Posterior cingulate gyrus (tissue), 11 donors: ENCODE measurements around the gene STK25.
"Not testable (repeated sequence)": the region's sequence is repeated elsewhere in the genome, so short reads cannot be mapped to it uniquely, and the experiment has no call there.

Experiments
- DNase-seq, 10 donors: peaks; one replicate each; pipeline versions ENCODE4 v3.0.0 to v3.0.0-alpha.2; 2020 to 2021; ENCODE audit warnings: mixed read lengths in 3 of 10
- intact Hi-C: fragments of 100-400 bp; cut with DNase I; formaldehyde crosslinking; loops from one replicate; pipeline ENCODE4 v1.15.1; 2023

STK25 gene

GRCh38 chr2:241540771-241541561 lies 32.6 kb upstream of the STK25 start:
- peak in 7 of 10 donors; percentile 39 to 96 (median 74) for DNase-seq
- intact Hi-C loops: no loop called here

GRCh38 chr2:241540401-241540770 lies 32.0 kb upstream of the STK25 start:
- intact Hi-C loops: no loop called here
- DNase-seq: peak in 3 of 10 donors; percentile 67 to 75 (median 72)

DNA sequence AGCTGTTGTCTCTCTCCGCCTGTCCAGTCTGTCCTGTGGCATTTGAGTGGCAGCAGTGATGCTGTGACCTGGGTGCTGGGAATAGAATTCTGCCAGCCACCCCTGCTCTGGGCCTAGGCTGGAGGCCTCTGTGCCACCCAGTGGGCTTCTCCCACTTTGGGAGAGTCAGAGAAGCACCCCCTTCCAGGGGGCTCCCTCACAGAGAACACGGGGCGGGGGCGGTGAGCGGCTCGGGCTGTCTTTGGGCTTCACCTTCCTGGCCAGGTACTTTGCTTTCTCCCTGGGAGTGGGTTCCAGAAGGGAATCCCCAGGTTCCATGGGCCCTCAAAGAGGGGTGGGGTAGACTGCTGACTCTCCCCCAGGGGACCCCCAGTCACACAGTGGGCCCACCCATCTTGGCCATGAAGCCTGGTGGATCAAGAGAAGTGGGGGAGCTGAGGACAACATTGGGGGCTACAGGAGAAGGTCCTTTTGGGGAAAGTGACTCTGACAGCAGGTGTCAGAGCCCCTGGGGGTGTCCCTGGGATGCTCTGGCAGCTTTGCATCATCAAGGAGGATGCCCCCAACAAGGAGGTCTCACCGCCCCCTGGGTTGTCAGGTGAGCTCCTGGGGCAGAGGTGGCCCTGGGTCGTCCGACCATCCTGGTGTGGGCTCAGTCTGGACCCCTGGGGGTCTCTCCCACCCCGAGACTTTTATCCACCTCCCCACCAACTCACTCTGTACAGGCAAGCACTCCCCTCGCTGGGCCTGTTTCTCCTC lies 31.4 kb upstream of the STK25 start:
- intact Hi-C loops: no loop called here

DNA sequence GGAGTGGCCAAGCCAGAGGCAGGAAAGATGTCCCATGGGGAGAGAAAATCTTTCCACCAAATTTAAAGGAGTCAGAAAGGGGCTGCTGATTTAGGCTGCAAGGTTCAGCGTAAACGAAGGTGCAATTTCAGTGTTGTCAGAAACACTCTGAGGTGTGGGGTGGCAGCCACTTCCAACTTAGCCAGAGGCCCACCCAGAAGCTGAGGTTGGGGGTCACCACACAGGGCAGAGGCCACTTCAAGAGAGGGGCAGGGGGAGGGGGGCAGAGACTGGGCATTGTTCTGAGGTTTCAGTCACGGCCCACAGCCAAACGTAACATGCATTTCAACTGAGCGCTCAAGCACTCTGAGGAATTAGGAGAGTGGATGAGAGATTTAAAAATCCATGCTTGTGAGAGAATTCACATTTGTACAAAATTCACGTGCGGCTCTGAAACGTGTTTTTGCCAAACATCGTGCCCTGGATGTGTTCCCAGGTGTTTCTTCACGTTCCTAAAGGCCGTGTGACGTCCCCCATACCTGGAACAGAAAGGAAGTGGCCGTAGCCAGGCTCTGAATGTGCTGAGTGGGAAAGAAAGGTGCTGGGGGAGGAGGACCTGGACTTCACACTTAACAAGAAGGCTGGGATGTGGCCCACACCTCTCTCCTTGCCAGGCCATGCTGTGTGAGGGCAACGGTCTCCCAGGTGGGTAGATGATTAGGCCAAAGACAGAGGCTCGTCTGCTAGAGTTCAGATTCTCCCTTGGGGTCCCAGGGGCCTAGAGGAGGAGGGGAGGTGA lies 30.6 kb upstream of the STK25 start:
- peak in 1 of 10 donors; percentile 19 for DNase-seq
- intact Hi-C loops: no loop called here

More for the DNA sequence above, 31.4 kb upstream of the STK25 start:
- DNase-seq: peak in 3 of 10 donors; percentile 31 to 61 (median 55)

DNA sequence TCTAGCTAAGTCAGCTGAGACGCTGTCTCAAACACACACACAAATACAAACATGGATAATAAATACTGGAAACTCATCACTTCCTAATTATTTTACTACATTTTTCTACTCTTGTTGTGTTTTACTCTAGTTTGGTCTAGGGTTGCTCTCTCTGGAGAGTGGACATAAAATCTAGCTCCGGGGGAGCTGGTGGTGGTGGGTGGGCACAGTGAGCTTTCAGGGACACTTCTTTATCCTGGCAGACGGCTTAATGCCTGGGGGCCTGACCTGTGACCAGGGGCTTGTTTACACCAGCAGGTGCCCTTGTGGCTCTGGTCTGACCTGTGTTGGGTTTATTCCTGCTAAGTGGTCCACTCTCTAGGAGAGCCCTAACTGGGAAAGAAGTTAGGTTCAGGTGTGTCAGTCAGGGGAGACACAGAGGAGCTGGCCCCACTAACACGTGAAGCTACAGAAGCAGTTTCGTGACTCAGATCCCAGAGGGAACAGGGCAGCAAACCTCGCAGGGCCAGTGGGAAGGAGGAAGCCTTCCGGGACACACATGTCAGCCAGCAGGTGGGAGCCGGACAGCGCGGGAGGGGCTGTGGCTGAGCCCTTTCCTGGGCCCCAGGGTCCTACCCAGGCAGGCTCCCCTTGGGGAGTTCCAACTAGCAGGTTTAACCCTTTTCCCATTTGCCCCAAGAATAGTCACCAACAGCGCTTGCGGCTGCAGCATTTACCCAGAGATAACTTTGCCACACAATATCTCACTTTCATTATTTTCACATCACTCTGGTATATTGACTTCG lies 27.7 kb upstream of the STK25 start:
- DNase-seq: peak in 2 of 10 donors; percentile 26 to 72

GRCh38 chr2:241534701-241535375 lies 26.5 kb upstream of the STK25 start:
- DNase-seq: peak in 2 of 10 donors; percentile 47 to 75
- intact Hi-C loops: no loop called here

More for the DNA sequence above, 27.7 kb upstream of the STK25 start:
- intact Hi-C loops: no loop called here

- intact Hi-C loops: no loop called here
- peak in 2 of 10 donors; percentile 17 to 29 for DNase-seq
Measured at GRCh38 chr2:241534293-241534692, 25.9 kb upstream of the STK25 start.

- intact Hi-C loops: no loop called here
- peak in 2 of 10 donors; percentile 41 to 80 for DNase-seq
Measured at GRCh38 chr2:241532733-241533601, 24.6 kb upstream of the STK25 start.

DNA sequence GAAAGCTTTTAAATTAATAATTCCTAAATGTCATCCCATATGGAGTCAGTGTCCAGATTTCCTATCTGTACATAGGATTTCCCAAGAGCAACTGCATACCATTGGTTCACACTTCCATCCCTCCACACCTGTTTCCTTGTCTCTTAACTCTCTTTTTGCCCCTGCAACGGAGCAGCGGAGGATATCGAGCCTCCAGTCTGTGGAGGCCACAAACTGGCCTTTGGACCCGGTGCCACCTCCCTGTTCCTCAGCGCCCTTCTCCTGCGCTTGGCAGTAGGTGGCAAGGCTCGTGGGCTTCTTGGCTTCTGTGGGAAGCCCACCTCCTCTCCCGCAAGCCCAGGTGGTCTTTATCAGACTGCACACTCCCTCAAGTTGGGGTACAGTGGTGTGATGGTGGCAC lies 23.8 kb upstream of the STK25 start:
- peak in 2 of 10 donors; percentile 11 to 41 for DNase-seq
- intact Hi-C loops: no loop called here

- intact Hi-C loops: no loop called here
- DNase-seq: peak in 2 of 10 donors; percentile 22 to 59
Measured at GRCh38 chr2:241531161-241531722, 22.9 kb upstream of the STK25 start.

GRCh38 chr2:241530571-241530970 lies 22.2 kb upstream of the STK25 start:
- intact Hi-C loops: no loop called here
- DNase-seq: peak in 2 of 10 donors; percentile 23 to 72

DNA sequence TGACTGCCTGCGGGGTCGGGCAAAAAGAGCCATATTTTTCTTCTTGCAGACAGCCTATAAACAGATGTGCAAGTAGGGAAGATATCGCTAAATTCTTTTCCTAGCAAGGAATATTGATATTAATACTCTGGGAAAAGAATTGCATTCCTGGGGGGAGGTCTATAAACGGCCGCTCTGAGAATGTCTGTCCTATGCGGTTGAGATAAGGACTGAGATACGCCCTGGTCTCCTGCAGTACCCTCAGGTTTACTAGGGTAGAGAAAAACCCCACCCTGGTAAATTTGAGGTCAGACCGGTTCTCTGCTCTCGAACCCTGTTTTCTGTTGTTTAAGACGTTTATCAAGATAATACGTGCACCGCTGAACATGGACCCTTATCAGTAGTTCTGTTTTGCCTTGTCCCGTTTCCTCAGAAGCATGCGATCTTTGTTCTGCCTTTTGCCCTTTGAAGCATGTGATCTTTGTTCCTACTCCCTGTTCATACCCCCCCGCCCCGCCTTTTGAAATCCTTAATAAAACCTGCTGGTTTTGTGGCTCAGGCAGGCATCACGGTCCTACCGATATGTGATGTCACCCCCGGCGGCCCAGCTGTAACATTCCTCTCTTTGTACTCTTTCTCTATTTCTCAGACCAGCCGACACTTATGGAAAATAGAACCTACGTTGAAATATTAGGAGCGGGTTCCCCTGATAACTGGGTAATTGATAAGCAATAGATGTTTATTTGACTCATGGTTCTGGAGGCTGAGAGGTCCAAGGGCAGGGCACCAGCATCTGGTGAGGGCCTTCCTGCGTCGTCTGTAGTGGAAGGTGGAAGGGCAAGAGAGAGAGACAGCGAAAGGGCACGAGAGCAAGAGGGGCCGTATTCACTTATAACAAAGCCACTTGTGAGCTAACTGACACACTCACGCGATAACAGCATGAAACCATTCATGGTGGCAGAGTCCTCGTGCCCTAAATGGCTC lies 17.7 kb upstream of the STK25 start:
- DNase-seq: peak in 1 of 10 donors; percentile 10
- intact Hi-C loops: not testable (repeated sequence)

DNA sequence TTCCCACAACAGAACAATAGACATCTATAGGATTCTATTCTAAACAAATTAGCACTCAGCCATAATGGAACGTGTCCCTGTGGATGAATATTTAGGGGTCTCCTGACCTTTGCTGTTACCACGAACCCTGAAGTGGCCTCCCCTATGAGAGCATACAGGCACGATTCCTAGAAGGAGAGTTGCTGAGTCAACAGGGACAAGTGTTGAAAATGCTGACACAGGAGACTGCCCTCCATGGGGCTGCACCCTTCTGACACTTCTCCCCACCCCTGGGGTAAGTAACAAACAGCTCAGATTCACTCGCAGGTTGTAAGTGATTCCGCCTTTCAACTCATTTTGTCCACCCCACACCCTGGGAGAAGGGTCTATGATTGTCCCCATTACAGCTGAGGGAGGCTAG lies 14.1 kb upstream of the STK25 start:
- DNase-seq: peak in 1 of 10 donors; percentile 3
- intact Hi-C loops: no loop called here

DNA sequence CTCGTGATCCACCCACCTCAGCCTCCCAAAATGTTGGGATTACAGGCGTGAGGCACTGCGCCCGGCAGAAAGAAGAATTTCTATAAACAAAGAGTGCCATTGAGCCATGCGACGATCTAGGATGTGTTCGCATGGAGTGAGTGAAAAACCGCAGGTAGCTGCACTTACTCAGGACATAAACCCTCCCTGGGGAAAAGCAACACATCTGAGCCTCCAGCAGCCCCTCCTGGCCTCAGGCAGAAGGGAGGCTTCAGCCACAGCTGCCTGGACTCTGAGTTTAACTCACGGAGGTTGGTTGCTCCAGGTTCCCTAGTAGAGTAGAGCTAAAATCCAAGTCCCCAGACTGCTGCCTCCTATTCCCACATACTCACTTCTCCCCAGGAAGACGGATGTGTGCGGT lies 11.3 kb upstream of the STK25 start:
- peak in 1 of 10 donors; percentile 25 for DNase-seq
- intact Hi-C loops: no loop called here

- no peak for DNase-seq
- intact Hi-C loops: no loop called here
Measured at GRCh38 chr2:241517297-241517696, 8.9 kb upstream of the STK25 start.

DNA sequence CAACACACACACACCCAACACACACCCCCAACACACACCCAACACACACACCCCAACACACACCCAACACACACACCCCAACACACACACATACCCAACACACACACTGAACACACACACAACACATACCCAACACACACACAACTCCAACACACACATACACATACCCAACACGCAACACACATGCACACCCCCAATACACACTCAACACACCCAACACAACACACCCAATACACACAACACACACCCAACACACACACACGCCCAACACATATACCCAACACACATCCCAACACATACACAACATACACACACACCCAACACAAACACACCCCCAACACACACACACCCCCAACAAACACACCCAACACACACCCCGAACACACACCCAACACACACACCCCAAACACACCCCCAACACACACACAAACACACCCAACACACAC lies 8.2 kb upstream of the STK25 start:
- no peak for DNase-seq
- intact Hi-C loops: no loop called here
